GM23248 (cell line): Measurements from ENCODE around the gene ABHD12. TPM values are rescaled to one million over a fixed set of nuclear protein-coding genes. Genes with fewer than 3 reads are reported as not detected.
"Not testable (repeated sequence)": the region's sequence is repeated elsewhere in the genome, so short reads cannot be mapped to it uniquely, and the experiment has no call there.

Source experiments
- DNase-seq: peaks from one replicate; pipeline ENCODE4 v3.0.0-alpha.2; 2015
- H2AFZ ChIP-seq: fragments of 200-600 bp; sonication (generic); 2 replicates; pipeline ENCODE4 v1.6.1; 2016; ENCODE audit warnings: antibody characterized with exemption
- H3F3A ChIP-seq: fragments of 200-600 bp; sonication (generic); 2 replicates; pipeline ENCODE4 v1.6.1; 2016; ENCODE audit warnings: mild to moderate bottlenecking, antibody characterized with exemption, mixed run types; ENCODE audit not compliant: insufficient read depth
- H3K27ac ChIP-seq: fragments of 200-600 bp; sonication (generic); 2 replicates; pipeline ENCODE4 v1.5.1; 2016; ENCODE audit warnings: mild to moderate bottlenecking
- H3K27me3 ChIP-seq: fragments of 200-600 bp; sonication (generic); replicated peaks from 2 replicates; pipeline ENCODE4 v1.6.1; 2016; ENCODE audit warnings: mild to moderate bottlenecking; ENCODE audit not compliant: insufficient read depth
- H3K36me3 ChIP-seq: fragments of 200-600 bp; sonication (generic); 2 replicates; pipeline ENCODE4 v1.6.1; 2016; ENCODE audit warnings: low read depth, mild to moderate bottlenecking
- H3K4me1 ChIP-seq: fragments of 200-600 bp; sonication (generic); 2 replicates; pipeline ENCODE4 v1.6.1; 2016; ENCODE audit warnings: mild to moderate bottlenecking; ENCODE audit not compliant: insufficient read depth
- H3K4me2 ChIP-seq: fragments of 200-600 bp; sonication (generic); one replicate; pipeline ENCODE4 v1.6.1; 2016; ENCODE audit warnings: mild to moderate bottlenecking; ENCODE audit not compliant: unreplicated experiment
- H3K4me3 ChIP-seq: fragments of 200-600 bp; sonication (generic); 2 replicates; pipeline ENCODE4 v1.5.1; 2016; ENCODE audit warnings: mild to moderate bottlenecking
- H3K79me2 ChIP-seq: fragments of 200-600 bp; sonication (generic); 2 replicates; pipeline ENCODE4 v1.6.1; 2016; ENCODE audit warnings: mild to moderate bottlenecking; ENCODE audit not compliant: insufficient read depth
- H3K9ac ChIP-seq: fragments of 200-600 bp; sonication (generic); 2 replicates; pipeline ENCODE4 v1.6.1; 2016; ENCODE audit warnings: mild to moderate bottlenecking
- H3K9me2 ChIP-seq: fragments of 200-600 bp; sonication (generic); 2 replicates; pipeline ENCODE4 v1.6.1; 2016; ENCODE audit warnings: mixed run types, mild to moderate bottlenecking, moderate library complexity; ENCODE audit not compliant: insufficient read depth
- H3K9me3 ChIP-seq: fragments of 200-600 bp; sonication (generic); one replicate; pipeline ENCODE4 v1.6.1; 2017; ENCODE audit warnings: low read depth
- H4K20me1 ChIP-seq: fragments of 200-600 bp; sonication (generic); 2 replicates; pipeline ENCODE4 v1.6.0; 2016; ENCODE audit not compliant: insufficient read depth
- EZH2 ChIP-seq: fragments of 200-600 bp; sonication (generic); IDR thresholded peaks from 2 replicates; pipeline ENCODE4 v1.6.1; 2018; ENCODE audit warnings: antibody characterized with exemption, mild to moderate bottlenecking; ENCODE audit not compliant: insufficient read depth, poor library complexity, severe bottlenecking
- EZH2phosphoT487 ChIP-seq: fragments of 200-600 bp; sonication (generic); IDR thresholded peaks from 2 replicates; pipeline ENCODE4 v1.6.1; 2018; ENCODE audit warnings: antibody characterized with exemption, moderate library complexity, mild to moderate bottlenecking, low read depth; ENCODE audit not compliant: insufficient read depth
- WGBS, 2 experiments: methylation state at CpG; one replicate each; pipeline ENCODE4 v1.1.6; 2015 to 2017; ENCODE audit warnings: low lambda C conversion rate in 2 of 2, low coverage in 1 of 2; ENCODE audit errors: missing lambda C conversion rate in 2 of 2; 5-methylcytosine and 5-hydroxymethylcytosine counted together
- in situ Hi-C: fragments of 300-500 bp; cut with MboI; formaldehyde crosslinking; loops from 2 replicates; pipeline ENCODE4 v1.15.0; 2020
- polyA plus RNA-seq: library from polyadenylated mRNA; unstranded; fragments of >200 nt; fragmentation: Nextera tagmentation; extraction: Ambion mirVana; gene quantifications from 2 replicates; pipeline ENCODE4 v1.2.1, GENCODE V29; 2016
- total RNA-seq: library from RNA; depleted of rRNA; stranded (reverse); fragments of >200 nt; shearing (Covaris generic); gene quantifications from 2 replicates; pipeline ENCODE4 v1.2.3, GENCODE V29; 2014

ABHD12 gene
- total and polyA plus RNA-seq, 2 experiments from 2014 or later, result 50.6 to 82.1 TPM

DNA sequence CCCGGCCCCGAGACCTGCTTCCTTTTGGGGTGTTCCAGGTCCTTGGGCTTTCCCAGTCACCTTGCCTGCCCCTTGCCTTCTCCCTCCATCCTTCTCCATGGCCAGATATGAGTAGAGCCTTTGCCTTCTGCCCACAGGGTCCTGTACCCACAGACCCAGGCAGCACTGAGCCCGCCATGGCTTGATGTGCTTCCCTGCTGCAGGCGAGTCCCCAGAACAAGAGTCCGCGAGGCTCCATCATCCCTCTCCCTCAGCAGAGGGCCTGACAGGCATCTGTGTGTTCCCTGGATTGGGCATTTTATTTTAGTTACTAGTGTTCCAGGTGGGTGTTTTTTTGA, 120.8 kb downstream of the ABHD12 start:
- no peaks in the 10 kb centered on the region for H4K20me1 ChIP-seq
- H3K9ac ChIP-seq, result no peak overlapping the region
- TF ChIP-seq EZH2phosphoT487, result no peak
- TF ChIP-seq EZH2, result no peak
- H3K9me2 ChIP-seq, result no peaks in the 10 kb centered on the region
- no peak overlapping the region for H3K27ac ChIP-seq
- H2AFZ ChIP-seq, result no peak overlapping the region
- in situ Hi-C loops, result no loop called here
- peaks cover 48% of the 10 kb centered on the region for H3K79me2 ChIP-seq
- peaks cover 24% of the 10 kb centered on the region for H3K36me3 ChIP-seq
- H3K9me3 ChIP-seq, result no peaks in the 10 kb centered on the region
- H3K27me3 ChIP-seq, result no peaks in the 10 kb centered on the region
- no peak overlapping the region for H3K4me2 ChIP-seq
- DNase-seq, result no peak
- no peak overlapping the region for H3K4me3 ChIP-seq
- WGBS, 2 experiments, result 96 to 99% methylated on average over 6 of the region's 6 CpGs
- H3K4me1 ChIP-seq, result no peaks in the 10 kb centered on the region
- no peaks in the 10 kb centered on the region for H3F3A ChIP-seq

DNA sequence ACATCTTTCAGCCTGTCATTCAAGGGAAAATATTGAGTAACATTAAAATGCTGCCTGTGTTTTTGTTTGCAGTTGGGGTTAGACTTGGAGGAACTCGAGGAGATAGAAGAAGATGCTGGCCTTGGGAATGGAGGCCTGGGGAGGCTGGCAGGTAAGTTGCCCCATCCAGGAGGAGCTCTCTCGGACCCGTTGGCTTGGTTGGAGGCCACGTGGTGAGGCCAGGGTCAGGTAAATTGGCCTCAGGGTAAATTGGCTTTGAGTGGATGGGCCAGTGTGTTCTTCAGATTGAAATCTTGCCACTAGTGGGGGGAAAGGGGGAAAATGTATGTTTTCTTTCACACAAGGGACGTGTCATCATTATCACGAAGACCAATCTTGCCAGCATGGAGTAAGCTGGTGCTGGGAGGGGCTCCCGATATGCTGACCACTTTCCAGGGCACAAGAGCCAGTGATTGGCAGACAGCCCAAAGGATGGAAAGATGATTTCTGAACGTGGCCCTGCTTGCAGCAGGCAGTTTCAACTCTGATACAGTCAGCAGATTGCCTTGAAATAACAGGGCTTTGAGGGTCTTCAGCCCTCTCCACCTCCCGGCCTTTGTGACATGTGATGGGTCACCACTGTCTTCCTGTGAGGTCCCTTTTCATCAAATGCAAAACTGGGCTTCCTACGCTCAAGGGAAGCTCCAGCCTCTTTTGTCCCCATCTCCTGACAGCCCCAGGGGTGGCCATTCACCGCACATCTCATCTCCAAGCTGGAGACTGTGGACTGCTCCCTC, 121.4 kb downstream of the ABHD12 start:
- H4K20me1 ChIP-seq, result no peaks in the 10 kb centered on the region
- peaks cover 23% of the 10 kb centered on the region for H3K36me3 ChIP-seq
- no peaks in the 10 kb centered on the region for H3K9me3 ChIP-seq
- no peak overlapping the region for H3K4me2 ChIP-seq
- H3K27ac ChIP-seq, result no peak overlapping the region
- no peaks in the 10 kb centered on the region for H3F3A ChIP-seq
- no peak overlapping the region for H2AFZ ChIP-seq
- no peaks in the 10 kb centered on the region for H3K4me1 ChIP-seq
- H3K9ac ChIP-seq, result no peak overlapping the region
- in situ Hi-C loops, result no loop called here
- no peaks in the 10 kb centered on the region for H3K9me2 ChIP-seq
- H3K27me3 ChIP-seq, result no peaks in the 10 kb centered on the region
- DNase-seq, result no peak
- no peak overlapping the region for H3K4me3 ChIP-seq
- 81 to 84% methylated on average over 11 of the region's 11 CpGs for WGBS, 2 experiments
- TF ChIP-seq EZH2, result no peak
- no peak for TF ChIP-seq EZH2phosphoT487
- peaks cover 48% of the 10 kb centered on the region for H3K79me2 ChIP-seq

DNA sequence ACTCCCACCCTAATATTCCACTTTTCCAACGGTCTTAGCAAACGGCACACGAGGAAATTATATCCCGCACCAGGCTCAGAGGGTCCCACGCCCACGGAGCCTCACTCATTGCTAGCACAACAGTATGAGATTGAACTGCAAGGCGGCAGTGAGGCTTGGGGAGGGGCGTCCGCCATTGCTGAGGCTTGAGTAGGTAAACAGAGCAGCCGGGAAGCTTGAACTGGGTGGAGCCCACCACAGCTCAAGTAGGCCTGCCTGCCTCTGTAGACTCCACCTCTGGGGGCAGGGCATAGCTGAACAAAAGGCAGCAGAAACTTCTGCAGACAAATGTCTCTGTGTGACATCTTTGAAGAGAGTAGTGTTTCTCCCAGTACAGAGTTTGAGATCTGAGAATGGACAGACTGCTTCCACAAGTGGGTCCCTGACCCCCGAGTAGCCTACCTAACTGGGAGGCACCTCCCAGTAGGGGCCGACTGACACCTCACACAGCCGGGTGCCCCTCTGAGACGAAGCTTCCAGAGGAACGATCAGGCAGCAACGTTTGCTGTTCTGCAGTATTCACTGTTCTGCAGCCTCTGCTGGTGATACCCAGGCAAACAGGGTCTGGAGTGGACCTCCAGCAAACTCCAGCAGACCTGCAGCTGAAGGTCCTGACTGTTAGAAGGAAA, 129.7 kb downstream of the ABHD12 start:
- H3K9me3 ChIP-seq, H4K20me1 ChIP-seq, H2AFZ ChIP-seq, H3K27ac ChIP-seq, H3K9ac ChIP-seq, in situ Hi-C loops, H3F3A ChIP-seq, DNase-seq, H3K27me3 ChIP-seq, H3K4me3 ChIP-seq, H3K9me2 ChIP-seq, H3K4me1 ChIP-seq, H3K4me2 ChIP-seq, H3K36me3 ChIP-seq: not testable (repeated sequence)
- 89 to 91% methylated on average over 16 of the region's 16 CpGs for WGBS, 2 experiments
- H3K79me2 ChIP-seq, result peaks cover 87% of the 10 kb centered on the region

DNA sequence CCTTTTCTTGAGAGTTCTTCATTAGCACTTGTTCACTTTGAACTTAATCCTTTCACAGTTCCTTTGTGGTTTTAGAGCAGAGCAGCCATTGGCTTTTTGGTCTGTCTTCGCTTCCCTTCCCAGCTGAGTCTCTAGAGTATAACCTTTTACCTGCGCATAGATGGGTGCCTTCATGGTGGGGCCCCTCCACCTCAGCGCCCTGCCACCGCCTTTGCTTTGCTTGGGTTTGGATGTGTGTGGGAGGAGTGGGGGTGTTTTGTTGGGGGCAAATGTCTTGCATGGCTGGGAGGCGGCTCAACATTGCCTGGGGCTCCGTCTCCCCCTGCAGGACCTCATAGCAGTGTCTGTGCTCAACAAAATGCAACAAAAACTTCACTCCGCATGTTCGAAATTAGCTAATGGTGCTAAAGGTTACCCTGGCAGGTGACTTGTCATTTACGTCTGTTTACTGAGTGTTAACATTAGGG, 130.8 kb downstream of the ABHD12 start:
- Histone ChIP-seq H2AFZ (no peak overlapping the region), H3K9me3 (no peaks in the 10 kb centered on the region), H3K4me3 (no peak overlapping the region), H4K20me1 (no peaks in the 10 kb centered on the region), H3K4me2 (no peak overlapping the region), H3K9ac (no peak overlapping the region), H3K79me2 (peaks cover 88% of the 10 kb centered on the region), H3K27me3 (no peaks in the 10 kb centered on the region), H3F3A (no peaks in the 10 kb centered on the region), H3K36me3 (0 out of 2 replicates have a peak, but pooled peaks cover 5% of the 10 kb centered on the region), H3K4me1 (peaks cover 9% of the 10 kb centered on the region), H3K27ac (no peak overlapping the region), H3K9me2 (no peaks in the 10 kb centered on the region)
- no peak for TF ChIP-seq EZH2phosphoT487
- no peak for TF ChIP-seq EZH2
- in situ Hi-C loops, result no loop called here
- WGBS, 2 experiments, result 90 to 91% methylated on average over 9 of the region's 9 CpGs
- DNase-seq, result no peak
